GM21723 (cell line): ENCODE results near the gene MYO18A.

Experiments
- ATAC-seq: cut with Tn5 transposase; IDR thresholded peaks from one replicate; pipeline ENCODE4 v1.9.1; 2021; ENCODE audit warnings: mild to moderate bottlenecking, moderate library complexity; ENCODE audit not compliant: unreplicated experiment

MYO18A gene

DNA sequence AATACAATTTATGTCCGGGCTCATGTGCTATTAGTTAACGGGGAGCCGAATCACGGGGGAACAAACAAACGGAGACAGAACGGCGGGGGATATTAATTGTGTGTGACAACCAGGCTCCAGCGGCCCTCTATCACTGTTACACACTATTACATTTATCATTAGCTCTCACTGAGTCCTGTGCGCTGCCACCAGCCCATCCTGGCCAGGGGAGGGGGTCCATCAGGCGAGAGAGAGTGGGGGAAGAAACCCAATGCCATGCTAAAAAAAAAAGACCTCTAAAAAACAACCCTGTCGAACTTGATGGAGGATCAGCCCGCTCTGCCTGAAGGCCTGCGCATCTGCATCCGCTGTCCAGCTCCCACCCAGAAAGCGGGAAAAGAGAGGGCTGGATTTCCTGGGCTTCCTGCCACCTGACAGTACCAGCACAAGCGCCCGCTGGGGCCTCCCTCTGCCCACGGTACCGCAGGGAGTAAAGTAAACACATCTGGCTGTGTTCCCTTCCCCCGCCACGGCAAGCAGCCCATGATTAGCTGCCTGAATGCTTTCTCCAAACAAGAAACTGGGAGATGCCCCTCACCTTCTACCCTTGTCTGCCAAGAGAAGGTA lies 95.6 kb downstream of the MYO18A start:
- no peak for ATAC-seq

DNA sequence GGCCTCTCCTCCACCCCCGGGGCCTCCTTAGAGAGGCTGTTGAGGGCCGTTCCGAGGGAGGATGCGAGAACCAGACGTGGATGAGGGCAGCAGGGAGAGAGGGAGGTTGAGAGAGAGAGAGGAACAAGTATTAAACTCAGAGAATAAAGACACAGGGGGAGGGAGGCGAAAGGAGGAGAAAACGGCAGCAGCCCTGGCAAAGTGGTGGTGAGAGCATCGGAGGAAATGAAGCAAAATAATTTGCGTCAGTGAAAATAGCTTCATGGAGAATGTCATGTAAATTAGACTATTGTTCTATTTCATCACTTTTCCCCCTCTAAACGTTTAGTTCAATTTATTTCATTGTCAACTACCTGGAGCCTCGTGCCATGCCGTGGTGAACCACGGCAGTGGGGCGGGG lies 99.2 kb downstream of the MYO18A start:
- ATAC-seq = no peak

GRCh38 chr17:29080323-29080722 lies 99.9 kb downstream of the MYO18A start:
- ATAC-seq = no peak

DNA sequence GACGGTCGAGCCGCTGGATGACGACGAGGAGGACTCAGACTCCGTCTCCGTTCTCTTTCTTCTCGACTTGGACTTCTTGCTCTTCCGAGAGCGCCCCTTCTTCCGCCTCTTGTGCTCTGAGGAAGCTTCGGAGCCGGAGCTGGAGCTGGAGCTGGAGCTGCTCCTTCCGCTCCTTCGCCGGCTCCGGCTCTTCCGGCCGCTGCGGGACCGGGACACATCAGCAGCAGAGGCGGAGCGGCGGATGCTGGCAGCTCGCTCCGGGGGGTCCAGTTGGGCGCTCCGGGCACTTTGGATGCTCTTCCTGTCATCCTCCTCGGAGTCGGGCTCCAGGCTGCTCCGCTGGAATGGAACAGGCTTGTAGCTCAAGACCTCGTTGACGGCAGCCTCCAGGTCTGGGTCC lies 100.3 kb downstream of the MYO18A start:
- ATAC-seq = no peak

- ATAC-seq = no peak
Measured at GRCh38 chr17:29079433-29079832, 100.8 kb downstream of the MYO18A start.

GRCh38 chr17:29078183-29079045 lies 101.8 kb downstream of the MYO18A start:
- ATAC-seq = no peak

DNA sequence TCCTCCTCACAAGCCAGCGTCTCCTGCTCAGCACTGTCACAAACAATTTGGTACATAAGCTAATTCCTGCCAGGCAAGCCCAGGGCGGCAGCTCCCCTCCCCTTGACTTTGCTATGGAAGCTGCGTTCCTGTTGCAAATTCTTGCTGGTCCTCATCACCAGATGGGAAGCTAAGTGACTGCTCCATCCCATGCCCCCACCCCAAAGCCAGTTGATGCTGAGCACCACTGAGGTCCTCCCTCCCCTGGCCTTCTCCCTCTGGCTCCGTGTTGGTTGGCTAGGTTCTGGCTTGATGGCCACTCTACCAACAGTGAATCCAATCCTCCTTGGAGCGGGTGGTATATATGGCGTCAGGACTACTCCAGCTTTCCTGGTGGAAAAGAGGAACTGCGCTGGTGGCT lies 102.9 kb downstream of the MYO18A start:
- no peak for ATAC-seq

DNA sequence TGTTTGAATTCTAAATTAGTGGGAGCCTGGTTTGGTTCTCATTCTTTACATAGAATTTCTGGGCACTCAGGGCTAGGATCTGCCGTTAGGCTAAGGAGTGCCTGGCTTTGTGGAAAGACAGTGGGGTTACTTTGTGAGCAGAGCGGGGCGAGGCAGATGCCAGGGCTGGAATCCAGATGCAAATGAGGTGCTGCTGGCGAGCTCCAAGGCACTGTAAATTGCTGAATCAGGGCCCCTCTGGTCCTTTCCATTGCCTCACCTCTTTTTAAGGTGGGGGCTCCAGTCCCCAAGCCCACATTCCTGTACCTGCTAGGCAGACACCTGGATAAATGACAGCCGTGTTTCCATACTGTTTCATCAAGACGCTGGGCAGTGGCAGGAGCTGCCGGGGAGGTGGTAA lies 103.5 kb downstream of the MYO18A start:
- no peak for ATAC-seq

DNA sequence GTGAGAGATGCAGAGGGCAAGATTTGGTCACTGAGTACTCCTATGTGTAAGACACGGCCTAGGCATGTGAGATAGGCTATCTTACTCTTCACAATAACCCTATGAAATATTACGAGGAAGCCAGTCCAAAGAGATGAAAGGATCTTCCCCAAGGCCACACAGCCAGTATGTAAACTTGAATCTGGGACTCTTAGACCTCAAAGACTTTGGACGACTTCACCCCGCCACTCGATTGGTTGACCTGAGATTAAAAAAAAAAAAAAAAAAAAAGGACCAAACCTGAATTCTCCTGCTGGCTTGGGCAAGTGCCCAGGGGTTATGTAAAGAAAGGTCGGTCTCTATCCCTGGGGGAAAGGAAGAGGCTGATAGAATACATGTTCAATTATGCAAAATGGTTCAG lies 104.1 kb downstream of the MYO18A start:
- no peak for ATAC-seq

- no peak for ATAC-seq
Measured at GRCh38 chr17:29074488-29074887, 105.7 kb downstream of the MYO18A start.

- ATAC-seq = no peak
Measured at GRCh38 chr17:29073520-29073919, 106.7 kb downstream of the MYO18A start.

DNA sequence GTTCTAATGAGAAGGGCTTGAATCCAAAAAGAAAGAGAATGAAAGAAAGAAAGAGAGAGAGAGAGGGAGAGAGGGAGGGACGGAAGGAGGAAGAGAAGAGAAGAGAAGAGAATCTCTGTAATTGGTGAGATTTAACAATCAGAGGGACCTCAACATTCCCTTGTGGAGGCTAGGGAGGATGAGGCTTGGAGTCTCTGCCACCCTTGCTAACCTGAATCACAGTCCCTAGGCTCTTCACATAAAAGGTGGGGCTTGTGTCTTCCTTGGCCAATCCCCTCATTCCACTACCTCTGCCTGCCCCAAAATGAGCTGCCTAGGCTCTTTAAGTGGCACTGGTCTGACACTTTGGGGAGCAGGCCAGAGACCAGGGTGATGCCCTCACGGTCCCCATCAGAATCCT lies 107.2 kb downstream of the MYO18A start:
- no peak for ATAC-seq

GRCh38 chr17:29071303-29071702 lies 108.9 kb downstream of the MYO18A start:
- ATAC-seq = no peak

DNA sequence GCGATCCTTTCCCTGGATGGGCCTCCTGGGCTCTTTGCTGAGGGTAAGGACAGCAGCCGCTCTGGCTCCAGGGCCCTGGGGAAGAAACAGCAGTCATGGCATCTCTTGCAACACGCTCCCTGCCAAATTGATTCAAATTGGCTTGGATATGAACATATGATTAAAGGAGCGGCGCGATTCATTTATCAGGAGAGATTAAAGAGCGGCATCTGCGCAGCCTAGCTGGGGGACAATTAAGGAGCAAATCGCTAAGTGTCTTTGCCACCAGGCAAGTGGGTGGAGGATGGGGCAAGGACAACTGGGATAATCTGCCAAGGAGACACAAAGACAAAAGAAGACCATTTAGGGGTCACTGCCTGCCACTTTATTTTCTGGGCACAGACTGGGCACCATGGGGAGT lies 109.4 kb downstream of the MYO18A start:
- no peak for ATAC-seq

- no peak for ATAC-seq
Measured at GRCh38 chr17:29070308-29070707, 109.9 kb downstream of the MYO18A start.

- no peak for ATAC-seq
Measured at GRCh38 chr17:29069526-29070041, 110.6 kb downstream of the MYO18A start.

DNA sequence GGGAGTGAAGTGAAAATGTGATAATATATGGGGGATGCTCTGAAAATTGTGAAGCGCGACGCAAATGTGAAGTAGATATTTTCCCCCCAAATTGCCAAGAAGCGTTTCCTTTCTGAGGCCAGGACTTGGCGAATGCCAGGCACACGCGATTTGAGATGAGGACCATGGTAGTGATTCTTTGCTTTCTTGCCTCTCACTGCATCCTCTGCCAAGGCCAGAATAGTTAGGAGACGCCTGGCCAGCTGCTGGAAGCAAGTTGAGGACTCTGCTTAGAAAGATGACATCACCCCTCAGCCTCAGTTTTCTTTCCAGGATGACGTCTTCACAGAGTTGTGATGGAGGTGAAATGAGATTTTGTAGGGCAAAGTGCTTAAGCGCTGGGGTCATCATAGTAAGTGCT lies 111.4 kb downstream of the MYO18A start:
- ATAC-seq = no peak

DNA sequence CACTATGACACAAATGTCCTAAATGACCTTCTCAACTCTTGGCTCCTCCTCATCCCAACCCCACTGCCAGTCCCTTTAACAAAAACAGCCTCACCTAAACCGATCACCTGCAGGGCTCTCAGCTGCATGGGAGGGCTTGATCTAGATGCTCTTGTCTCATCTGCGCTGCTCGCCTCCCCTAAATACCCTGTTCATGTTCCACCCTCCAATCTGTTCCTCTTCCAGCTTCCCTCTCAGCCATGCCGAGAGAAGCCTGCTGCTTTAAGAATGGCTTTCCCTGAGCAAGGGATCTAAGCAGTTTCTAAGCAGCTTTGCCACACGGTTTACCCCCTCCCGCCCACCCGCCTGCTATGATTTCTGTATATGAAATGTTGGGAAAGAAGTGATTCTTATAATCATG lies 113.6 kb downstream of the MYO18A start:
- no peak for ATAC-seq

- ATAC-seq = no peak
Measured at GRCh38 chr17:29066047-29066446, 114.2 kb downstream of the MYO18A start.

DNA sequence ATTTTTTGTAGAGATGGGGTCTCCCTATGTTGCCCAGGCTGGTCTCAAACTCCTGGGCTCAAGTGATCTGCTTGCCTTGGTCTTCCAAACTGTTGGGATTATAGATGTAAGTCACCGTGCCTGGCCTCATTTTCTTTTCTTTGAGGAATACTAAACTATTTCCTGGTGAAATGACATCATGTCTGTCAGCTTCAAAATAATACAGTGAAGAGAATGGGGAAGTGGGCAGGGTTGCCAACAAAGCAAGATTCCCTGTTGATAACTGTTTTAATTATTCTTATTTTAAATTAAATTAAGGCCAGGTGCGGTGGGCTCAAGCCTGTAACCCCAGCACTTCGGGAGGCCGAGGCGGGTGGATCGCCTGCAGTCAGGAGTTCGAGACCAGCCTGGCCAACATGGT lies 116.2 kb downstream of the MYO18A start:
- no peak for ATAC-seq

- no peak for ATAC-seq
Measured at GRCh38 chr17:29062215-29062614, 118.0 kb downstream of the MYO18A start.

DNA sequence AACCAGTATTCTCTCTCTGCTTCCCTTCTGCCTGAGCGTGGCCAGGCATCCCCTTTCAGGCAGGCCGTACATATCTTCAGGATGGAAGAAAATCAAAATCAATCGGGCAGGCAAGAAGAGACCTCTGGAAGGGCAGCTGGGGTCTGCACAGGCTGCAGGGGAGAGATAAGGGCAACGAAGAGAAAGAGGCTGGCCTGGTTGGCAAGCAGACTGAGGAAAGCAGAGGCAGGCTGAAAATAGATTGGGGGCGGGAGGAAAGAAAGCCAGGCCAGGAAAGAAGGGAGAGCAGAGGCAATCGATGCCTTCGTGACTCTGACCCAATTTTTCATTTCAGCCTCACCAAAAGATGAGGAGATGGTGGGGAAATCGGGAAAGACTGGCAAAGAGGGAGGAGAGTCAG lies 119.2 kb downstream of the MYO18A start:
- ATAC-seq = no peak
